CD14-positive monocyte (primary cell): ENCODE results near the gene ABCC4. TPM values are rescaled to one million over a fixed set of nuclear protein-coding genes. Genes with fewer than 3 reads are reported as not detected.

Experiments
- DNase-seq, 3 donors: peaks; one replicate each; pipeline ENCODE4 v3.0.0-alpha.2; 2011 to 2022
- H2AFZ ChIP-seq: 2 replicates; pipeline ENCODE4 v1.6.0; 2012; ENCODE audit warnings: mild to moderate bottlenecking, low read depth, low read length, inconsistent platforms; ENCODE audit not compliant: insufficient read depth, poor library complexity, severe bottlenecking
- H3K27ac ChIP-seq, 2 donors: 1 replicate in 1 of 2; 2 replicates in 1 of 2; pipeline ENCODE4 v1.5.1; 2012 to 2013; ENCODE audit warnings: low read length in 2 of 2, control low read depth in 1 of 2, inconsistent platforms in 1 of 2, low read depth in 1 of 2, mild to moderate bottlenecking in 1 of 2
- H3K27me3 ChIP-seq, 2 donors: one replicate each; pipeline versions ENCODE4 v1.6.0 to v1.6.1; 2011 to 2013; ENCODE audit warnings: low read length in 2 of 2; ENCODE audit not compliant: control insufficient read depth in 2 of 2, insufficient read depth in 2 of 2
- H3K36me3 ChIP-seq, 2 donors: replicated peaks in 1 of 2; 1 replicate in 1 of 2; 2 replicates in 1 of 2; pipeline versions ENCODE4 v1.5.1 to v1.6.1; 2012 to 2013; ENCODE audit warnings: low read length in 2 of 2, control low read depth in 1 of 2, inconsistent platforms in 1 of 2, mild to moderate bottlenecking in 1 of 2; ENCODE audit not compliant: insufficient read depth in 2 of 2, control insufficient read depth in 1 of 2
- H3K4me1 ChIP-seq, 2 donors: 1 replicate in 1 of 2; 2 replicates in 1 of 2; pipeline versions ENCODE4 v1.5.1 to v1.6.1; 2012 to 2013; ENCODE audit warnings: low read length in 2 of 2, control low read depth in 1 of 2, inconsistent platforms in 1 of 2, mild to moderate bottlenecking in 1 of 2, moderate library complexity in 1 of 2; ENCODE audit not compliant: insufficient read depth in 2 of 2, control insufficient read depth in 1 of 2
- H3K4me2 ChIP-seq: replicated peaks from 2 replicates; pipeline ENCODE3; 2012; ENCODE audit warnings: low read length, moderate library complexity, mild to moderate bottlenecking; ENCODE audit not compliant: poor library complexity, severe bottlenecking; ENCODE audit errors: extremely low read depth
- H3K4me3 ChIP-seq, 3 experiments: fragments of 200-600 bp in 1 of 3; sonication (generic) in 1 of 3; replicated peaks in 1 of 3; 1 replicate in 2 of 3; 2 replicates in 1 of 3; pipeline ENCODE4 v1.5.1; 2011 to 2013; ENCODE audit warnings: low read length in 3 of 3, mild to moderate bottlenecking in 3 of 3, control low read depth in 2 of 3, low read depth in 2 of 3, inconsistent platforms in 1 of 3, moderate library complexity in 1 of 3
- H3K79me2 ChIP-seq: 2 replicates; pipeline ENCODE4 v1.6.0; 2012; ENCODE audit warnings: mild to moderate bottlenecking, control low read depth, inconsistent platforms, low read length, moderate library complexity; ENCODE audit not compliant: insufficient read depth
- H3K9ac ChIP-seq: 2 replicates; pipeline ENCODE4 v1.6.0; 2017; ENCODE audit warnings: low read length, mild to moderate bottlenecking; ENCODE audit not compliant: insufficient read depth, poor library complexity, severe bottlenecking
- H3K9me3 ChIP-seq, 2 donors: replicated peaks in 1 of 2; 1 replicate in 1 of 2; 2 replicates in 1 of 2; pipeline versions ENCODE4 v1.5.1 to v1.6.1; 2012 to 2013; ENCODE audit warnings: low read length in 2 of 2, control low read depth in 1 of 2; ENCODE audit not compliant: control insufficient read depth in 1 of 2, insufficient read depth in 1 of 2
- H4K20me1 ChIP-seq: 2 replicates; pipeline ENCODE4 v1.6.0; 2012; ENCODE audit warnings: mild to moderate bottlenecking, low read length, control low read depth, moderate library complexity; ENCODE audit not compliant: insufficient read depth
- H3K27ac Mint-ChIP-seq, 7 donors: one replicate each; pipeline ENCODE4 v1.8.0; 2020; ENCODE audit warnings: mild to moderate bottlenecking in 7 of 7, mixed read lengths in 7 of 7, moderate library complexity in 6 of 7, inconsistent platforms in 2 of 7
- H3K27me3 Mint-ChIP-seq, 3 donors: one replicate each; pipeline ENCODE4 v1.8.0; 2021 to 2022; ENCODE audit warnings: low read depth in 3 of 3, mild to moderate bottlenecking in 3 of 3, mixed read lengths in 3 of 3, moderate library complexity in 3 of 3, inconsistent platforms in 1 of 3
- H3K36me3 Mint-ChIP-seq, 2 donors: one replicate each; pipeline ENCODE4 v1.8.0; 2020; ENCODE audit warnings: mixed read lengths in 2 of 2, inconsistent platforms in 1 of 2, mild to moderate bottlenecking in 1 of 2
- H3K4me1 Mint-ChIP-seq: one replicate; pipeline ENCODE4 v1.8.0; 2020; ENCODE audit warnings: mild to moderate bottlenecking, mixed read lengths
- H3K4me3 Mint-ChIP-seq, 2 donors: one replicate each; pipeline ENCODE4 v1.8.0; 2020; ENCODE audit warnings: mild to moderate bottlenecking in 2 of 2, mixed read lengths in 2 of 2, moderate library complexity in 1 of 2
- H3K9me3 Mint-ChIP-seq, 7 donors: one replicate each; pipeline ENCODE4 v1.8.0; 2020 to 2022; ENCODE audit warnings: mixed read lengths in 7 of 7, mild to moderate bottlenecking in 6 of 7, moderate library complexity in 6 of 7, inconsistent platforms in 2 of 7
- CTCF ChIP-seq: fragments of 200-600 bp; IDR thresholded peaks from one replicate; pipeline ENCODE4 v1.8.0; 2022; ENCODE audit warnings: antibody characterized with exemption, mild to moderate bottlenecking
- WGBS: methylation state at CpG from one replicate; pipeline ENCODE4 v1.1.5; 2013; ENCODE audit warnings: missing lambda C conversion rate; ENCODE audit not compliant: insufficient coverage; 5-methylcytosine and 5-hydroxymethylcytosine counted together
- intact Hi-C, 2 donors: fragments of 100-400 bp; cut with micrococcal nuclease; formaldehyde crosslinking; loops; one replicate each; pipeline versions ENCODE4 v1.15.0 to v1.15.1; 2023
- polyA plus RNA-seq, 3 donors: library from polyadenylated mRNA; depleted of rRNA in 1 of 3; unstranded in 2 of 3; stranded (reverse) in 1 of 3; fragments of 300-500 nt in 2 of 3; fragments of >200 nt in 1 of 3; fragmentation: Illumina TruSeq in 2 of 3; gene quantifications; 1 replicate in 2 of 3; 2 replicates in 1 of 3; pipeline ENCODE4 v1.2.3, GENCODE V29; 2012 to 2021

Gene ABCC4
- polyA plus RNA-seq, 3 donors, result 0.96 to 2.5 (median 1.7) TPM

GRCh38 chr13:95250961-95251360 is 50.3 kb downstream of the ABCC4 start:
- Mint-ChIP-seq H3K36me3 (peaks cover 0 to 4% of the 10 kb centered on the region in 2 donors), H3K27me3 (peaks cover 0 to 2% (median 0%) of the 10 kb centered on the region in 3 donors), H3K9me3 (no peaks in the 10 kb centered on the region), H3K27ac (no peak overlapping the region), H3K4me1 (peaks cover 11% of the 10 kb centered on the region), H3K4me3 (no peak overlapping the region)
- H3K36me3 ChIP-seq, result no peaks in the 10 kb centered on the region
- no peak for TF ChIP-seq CTCF
- no peak overlapping the region for H3K4me3 ChIP-seq
- peaks cover 5 to 6% of the 10 kb centered on the region in 2 donors for H3K4me1 ChIP-seq
- H3K27ac ChIP-seq, result no peak overlapping the region
- no CpG with 5 or more reads among the region's 1 CpG for WGBS
- no peak overlapping the region for H3K9ac ChIP-seq
- H3K27me3 ChIP-seq, result no peaks in the 10 kb centered on the region
- no peaks in the 10 kb centered on the region for H3K79me2 ChIP-seq
- H4K20me1 ChIP-seq, result no peaks in the 10 kb centered on the region
- no peak overlapping the region for H2AFZ ChIP-seq
- intact Hi-C loops, result no loop called here
- no peaks in the 10 kb centered on the region for H3K9me3 ChIP-seq
- DNase-seq, result no peak
- no peak overlapping the region for H3K4me2 ChIP-seq

- Histone ChIP-seq H3K4me2 (no peak overlapping the region), H4K20me1 (no peaks in the 10 kb centered on the region), H3K27me3 (no peaks in the 10 kb centered on the region), H3K4me1 (peaks cover 14 to 15% of the 10 kb centered on the region in 2 donors), H2AFZ (no peak overlapping the region), H3K27ac (no peak overlapping the region), H3K36me3 (no peaks in the 10 kb centered on the region), H3K4me3 (no peak overlapping the region), H3K9me3 (no peaks in the 10 kb centered on the region), H3K9ac (no peak overlapping the region), H3K79me2 (no peaks in the 10 kb centered on the region)
- WGBS, result no CpG with 5 or more reads among the region's 2 CpGs
- Mint-ChIP-seq H3K27me3 (peaks cover 0 to 5% (median 2%) of the 10 kb centered on the region in 3 donors), H3K4me1 (peaks cover 25% of the 10 kb centered on the region), H3K36me3 (peaks cover 0 to 4% of the 10 kb centered on the region in 2 donors), H3K27ac (no peak overlapping the region), H3K9me3 (no peaks in the 10 kb centered on the region), H3K4me3 (no peak overlapping the region)
- no peak for TF ChIP-seq CTCF
- no peak for DNase-seq
- intact Hi-C loops, result no loop called here
Observed at GRCh38 chr13:95248953-95249352, 52.3 kb downstream of the ABCC4 start.
